ENCODE results near the gene PALD1. TPM values are rescaled to one million over a fixed set of nuclear protein-coding genes. Genes with fewer than 3 reads are reported as not detected.

Gene PALD1
- polyA plus RNA-seq, 1 of the 3 experiments (the other 2 are of a cell fraction), result 0.16 TPM

DNA sequence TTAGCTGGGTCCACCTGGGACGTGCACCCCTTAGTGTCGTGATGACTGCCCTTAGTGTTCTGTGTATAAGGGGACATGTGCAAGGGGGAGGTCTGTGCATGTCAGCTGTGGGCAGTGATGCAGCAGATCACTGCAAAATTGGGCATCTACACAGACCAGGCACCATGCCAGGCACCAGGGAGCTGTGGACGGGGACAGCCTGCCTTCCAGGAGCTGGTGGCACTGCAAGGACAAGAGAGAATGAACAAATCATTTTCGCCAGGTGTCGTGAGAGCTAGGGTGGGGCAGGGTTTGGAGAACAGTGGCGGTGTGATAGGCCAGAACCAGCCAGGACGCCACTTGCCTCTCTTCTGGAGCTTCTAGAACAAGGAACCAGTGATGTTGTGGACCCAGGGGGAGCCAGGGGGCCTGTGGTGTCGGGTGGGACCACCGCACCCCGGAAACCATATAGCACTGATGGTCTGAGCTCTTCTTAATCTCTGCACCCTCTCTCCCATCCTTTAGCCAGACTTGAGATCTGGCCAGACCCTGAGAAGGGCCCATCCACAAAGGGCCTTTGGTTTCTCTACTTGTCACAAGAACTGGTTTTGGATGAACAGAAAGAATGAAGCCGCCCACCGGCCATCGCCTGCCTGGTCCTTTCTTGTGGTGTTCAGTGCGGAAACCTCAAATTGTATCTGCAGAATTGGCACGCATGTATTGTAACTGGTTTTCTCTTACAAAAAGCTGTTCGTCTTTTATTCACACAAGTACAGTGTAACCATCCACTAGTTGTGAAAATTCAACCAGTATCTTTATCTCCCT is 93.3 kb downstream of the PALD1 start:
- Histone ChIP-seq H3K4me1 (ENCODE audit: control insufficient read depth in 1 of 2, insufficient read depth in 2 of 2, low read depth in 1 of 2, low read length in 1 of 2) (peaks cover 0 to 27% of the 10 kb centered on the region in 2 experiments; a peak in 1 of 4 replicates), H3K27me3 (ENCODE audit: insufficient read depth) (no peaks in the 10 kb centered on the region), H3K9me3 (no peaks in the 10 kb centered on the region), H2AFZ (ENCODE audit: low read depth) (no peak overlapping the region), H3K79me2 (ENCODE audit: insufficient read depth) (no peaks in the 10 kb centered on the region), H3K27ac (ENCODE audit: low read depth in 2 of 2, low read length in 1 of 2) (peak overlapping the region in 1 of 2 experiments; percentile 29; a peak in 1 of 4 replicates), H3K36me3 (replicated peaks in 1 of 2; ENCODE audit: control insufficient read depth in 1 of 2, insufficient read depth in 2 of 2, low read length in 1 of 2) (no peaks in the 10 kb centered on the region), H4K20me1 (ENCODE audit: insufficient read depth) (no peaks in the 10 kb centered on the region), H3K9ac (no peak overlapping the region), H3K9me2 (no peaks in the 10 kb centered on the region), H3F3A (replicated peaks; ENCODE audit: insufficient read depth) (no peaks in the 10 kb centered on the region), H3K4me2 (no peak overlapping the region), H3K4me3 (ENCODE audit: low read depth in 2 of 2, low read length in 1 of 2) (no peak overlapping the region)
- DNase-seq, result no peak
- TF ChIP-seq, protein P1, sequence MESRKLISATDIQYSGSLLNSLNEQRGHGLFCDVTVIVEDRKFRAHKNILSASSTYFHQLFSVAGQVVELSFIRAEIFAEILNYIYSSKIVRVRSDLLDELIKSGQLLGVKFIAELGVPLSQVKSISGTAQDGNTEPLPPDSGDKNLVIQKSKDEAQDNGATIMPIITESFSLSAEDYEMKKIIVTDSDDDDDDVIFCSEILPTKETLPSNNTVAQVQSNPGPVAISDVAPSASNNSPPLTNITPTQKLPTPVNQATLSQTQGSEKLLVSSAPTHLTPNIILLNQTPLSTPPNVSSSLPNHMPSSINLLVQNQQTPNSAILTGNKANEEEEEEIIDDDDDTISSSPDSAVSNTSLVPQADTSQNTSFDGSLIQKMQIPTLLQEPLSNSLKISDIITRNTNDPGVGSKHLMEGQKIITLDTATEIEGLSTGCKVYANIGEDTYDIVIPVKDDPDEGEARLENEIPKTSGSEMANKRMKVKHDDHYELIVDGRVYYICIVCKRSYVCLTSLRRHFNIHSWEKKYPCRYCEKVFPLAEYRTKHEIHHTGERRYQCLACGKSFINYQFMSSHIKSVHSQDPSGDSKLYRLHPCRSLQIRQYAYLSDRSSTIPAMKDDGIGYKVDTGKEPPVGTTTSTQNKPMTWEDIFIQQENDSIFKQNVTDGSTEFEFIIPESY (IDR thresholded peaks at IDR 0.05; ENCODE audit: borderline replicate concordance, low read depth), result no peak
- TF ChIP-seq MXI1 (IDR thresholded peaks at IDR 0.05; ENCODE audit: low read depth, low read length), result no peak
- no peak for TF ChIP-seq FOSL2 (IDR thresholded peaks at IDR 0.05; ENCODE audit: borderline replicate concordance, low read depth)
- 0 out of 4 replicates have a peak, but pooled peaks of 1 of the 2 experiments have one; percentile 35 for TF ChIP-seq EP300 (IDR thresholded peaks at IDR 0.05; ENCODE audit: borderline replicate concordance in 1 of 2, low read depth in 1 of 2, low read length in 1 of 2)
- WGBS (ENCODE audit: low lambda C conversion rate), result 71% methylated on average over 16 of the region's 16 CpGs
- POLR2A ChIA-PET, result interaction anchor here (1.0 kb wide), 2 partner anchors 13 to 182 kb away, joined by 3 to 4 read pairs; no protein-coding TSS in a partner anchor
- CTCF ChIA-PET, result interaction anchor here (1.0 to 1.6 kb wide), 4 partner anchors 13 to 279 kb away, joined by 3 to 7 read pairs (median 4); no protein-coding TSS in a partner anchor

DNA sequence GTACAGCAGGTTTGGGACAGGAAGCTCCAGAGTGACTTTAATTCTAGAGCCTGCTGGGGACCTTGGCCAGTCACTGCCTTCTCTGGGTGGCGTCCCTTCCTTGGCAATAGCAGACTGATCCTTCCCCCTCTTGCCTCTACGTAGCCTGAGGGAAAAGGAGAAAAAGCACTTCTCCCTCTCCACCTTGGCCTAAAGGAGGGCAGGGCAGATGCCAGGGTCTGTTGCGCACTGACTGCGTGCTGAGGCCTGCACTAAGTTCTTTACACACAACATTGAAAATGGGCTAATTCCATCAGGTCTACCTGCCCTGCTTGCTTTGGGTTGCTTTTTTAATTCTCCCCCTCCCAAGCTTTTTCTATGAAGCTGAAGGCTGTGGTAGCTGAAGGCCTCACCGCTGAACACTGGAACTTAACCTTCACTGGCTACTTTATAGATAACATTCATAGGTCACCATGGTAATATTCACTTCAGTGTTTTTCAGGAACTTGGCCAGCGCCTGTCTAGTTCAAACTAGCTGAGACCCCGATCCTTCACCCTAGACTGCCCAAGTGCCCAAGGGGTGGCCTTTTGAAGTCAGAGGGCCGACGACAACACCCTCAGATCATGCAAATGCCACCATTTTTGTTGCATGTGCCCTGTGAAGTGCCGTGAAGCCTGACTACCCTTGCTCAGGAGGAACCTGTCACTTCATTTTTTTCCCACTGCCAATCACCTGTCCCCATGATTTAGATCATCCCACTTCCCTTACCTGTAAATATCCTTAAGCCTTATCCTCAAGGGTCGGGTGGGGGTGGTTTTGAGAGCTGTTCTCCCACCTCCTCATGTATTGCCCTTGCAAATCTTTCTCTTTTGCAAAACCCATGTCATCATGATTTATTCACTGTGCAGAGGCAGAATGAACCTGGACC is 95.3 kb downstream of the PALD1 start:
- DNase-seq, result no peak

More for the DNA sequence above, 95.3 kb downstream of the PALD1 start:
- H3K9me2 ChIP-seq, result no peaks in the 10 kb centered on the region
- no peaks in the 10 kb centered on the region for H3K9me3 ChIP-seq
- POLR2A ChIA-PET, result no interaction called here
- H3K4me2 ChIP-seq, result no peak overlapping the region
- H3K27ac ChIP-seq (ENCODE audit: low read depth in 2 of 2, low read length in 1 of 2), result no peak overlapping the region
- no peak overlapping the region for H3K9ac ChIP-seq
- 90% methylated on average over 11 of the region's 11 CpGs for WGBS (ENCODE audit: low lambda C conversion rate)
- H2AFZ ChIP-seq (ENCODE audit: low read depth), result no peak overlapping the region
- no peaks in the 10 kb centered on the region for H3F3A ChIP-seq (replicated peaks; ENCODE audit: insufficient read depth)
- no peak overlapping the region for H3K4me3 ChIP-seq (ENCODE audit: low read depth in 2 of 2, low read length in 1 of 2)
- TF ChIP-seq ELF1 (IDR thresholded peaks at IDR 0.05) (no peak), FOSL2 (IDR thresholded peaks at IDR 0.05; ENCODE audit: borderline replicate concordance, low read depth) (no peak), SMC3 (IDR thresholded peaks at IDR 0.05; ENCODE audit: low read depth, low read length) (no peak), FOXJ3 (CRISPR knock-in tag; IDR thresholded peaks at IDR 0.05) (no peak), NRF1 (IDR thresholded peaks at IDR 0.05; ENCODE audit: low read depth, low read length) (no peak), TCF12 (IDR thresholded peaks at IDR 0.05) (no peak), GABPA (IDR thresholded peaks at IDR 0.05; ENCODE audit: low read depth) (no peak), SIN3A (IDR thresholded peaks at IDR 0.05; ENCODE audit: borderline replicate concordance, low read depth, low read length) (no peak), MXI1 (IDR thresholded peaks at IDR 0.05; ENCODE audit: low read depth, low read length) (no peak)
- TF ChIP-seq, protein P2, sequence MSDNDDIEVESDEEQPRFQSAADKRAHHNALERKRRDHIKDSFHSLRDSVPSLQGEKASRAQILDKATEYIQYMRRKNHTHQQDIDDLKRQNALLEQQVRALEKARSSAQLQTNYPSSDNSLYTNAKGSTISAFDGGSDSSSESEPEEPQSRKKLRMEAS (IDR thresholded peaks at IDR 0.05; ENCODE audit: low read depth), result no peak
- TF ChIP-seq, protein P3, sequence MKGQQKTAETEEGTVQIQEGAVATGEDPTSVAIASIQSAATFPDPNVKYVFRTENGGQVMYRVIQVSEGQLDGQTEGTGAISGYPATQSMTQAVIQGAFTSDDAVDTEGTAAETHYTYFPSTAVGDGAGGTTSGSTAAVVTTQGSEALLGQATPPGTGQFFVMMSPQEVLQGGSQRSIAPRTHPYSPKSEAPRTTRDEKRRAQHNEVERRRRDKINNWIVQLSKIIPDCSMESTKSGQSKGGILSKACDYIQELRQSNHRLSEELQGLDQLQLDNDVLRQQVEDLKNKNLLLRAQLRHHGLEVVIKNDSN (IDR thresholded peaks at IDR 0.05; ENCODE audit: borderline replicate concordance, low read depth), result no peak
- TF ChIP-seq, protein P4, sequence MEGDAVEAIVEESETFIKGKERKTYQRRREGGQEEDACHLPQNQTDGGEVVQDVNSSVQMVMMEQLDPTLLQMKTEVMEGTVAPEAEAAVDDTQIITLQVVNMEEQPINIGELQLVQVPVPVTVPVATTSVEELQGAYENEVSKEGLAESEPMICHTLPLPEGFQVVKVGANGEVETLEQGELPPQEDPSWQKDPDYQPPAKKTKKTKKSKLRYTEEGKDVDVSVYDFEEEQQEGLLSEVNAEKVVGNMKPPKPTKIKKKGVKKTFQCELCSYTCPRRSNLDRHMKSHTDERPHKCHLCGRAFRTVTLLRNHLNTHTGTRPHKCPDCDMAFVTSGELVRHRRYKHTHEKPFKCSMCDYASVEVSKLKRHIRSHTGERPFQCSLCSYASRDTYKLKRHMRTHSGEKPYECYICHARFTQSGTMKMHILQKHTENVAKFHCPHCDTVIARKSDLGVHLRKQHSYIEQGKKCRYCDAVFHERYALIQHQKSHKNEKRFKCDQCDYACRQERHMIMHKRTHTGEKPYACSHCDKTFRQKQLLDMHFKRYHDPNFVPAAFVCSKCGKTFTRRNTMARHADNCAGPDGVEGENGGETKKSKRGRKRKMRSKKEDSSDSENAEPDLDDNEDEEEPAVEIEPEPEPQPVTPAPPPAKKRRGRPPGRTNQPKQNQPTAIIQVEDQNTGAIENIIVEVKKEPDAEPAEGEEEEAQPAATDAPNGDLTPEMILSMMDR (IDR thresholded peaks at IDR 0.05), result no peak
- peaks cover 0 to 27% of the 10 kb centered on the region in 2 experiments; a peak in 1 of 4 replicates for H3K4me1 ChIP-seq (ENCODE audit: control insufficient read depth in 1 of 2, insufficient read depth in 2 of 2, low read depth in 1 of 2, low read length in 1 of 2)
- no peaks in the 10 kb centered on the region for H3K27me3 ChIP-seq (ENCODE audit: insufficient read depth)
- H4K20me1 ChIP-seq (ENCODE audit: insufficient read depth), result no peaks in the 10 kb centered on the region
- no peaks in the 10 kb centered on the region for H3K79me2 ChIP-seq (ENCODE audit: insufficient read depth)
- no peaks in the 10 kb centered on the region for H3K36me3 ChIP-seq (replicated peaks in 1 of 2; ENCODE audit: control insufficient read depth in 1 of 2, insufficient read depth in 2 of 2, low read length in 1 of 2)
- CTCF ChIA-PET, result interaction anchor here (0.6 to 1.0 kb wide), 2 partner anchors 166 to 329 kb away, joined by 3 read pairs; no protein-coding TSS in a partner anchor

Measured in SK-N-SH (cell line).